AG10803 (cell line): Measurements from ENCODE around the gene SLC5A6.
"Not testable (repeated sequence)": the region's sequence is repeated elsewhere in the genome, so short reads cannot be mapped to it uniquely, and the experiment has no call there.

ENCODE experiments used
- DNase-seq: peaks from one replicate; pipeline ENCODE4 v3.0.0; 2010; ENCODE audit warnings: low read depth
- H3K4me3 ChIP-seq: 2 replicates; pipeline ENCODE4 v1.5.1; 2011; ENCODE audit warnings: mild to moderate bottlenecking, low read length, control low read depth
- CTCF ChIP-seq: conservative IDR thresholded peaks from 2 replicates; pipeline ENCODE4 v1.5.1; 2011; ENCODE audit warnings: mild to moderate bottlenecking, low read length, control low read depth, inconsistent platforms

The SLC5A6 gene

DNA sequence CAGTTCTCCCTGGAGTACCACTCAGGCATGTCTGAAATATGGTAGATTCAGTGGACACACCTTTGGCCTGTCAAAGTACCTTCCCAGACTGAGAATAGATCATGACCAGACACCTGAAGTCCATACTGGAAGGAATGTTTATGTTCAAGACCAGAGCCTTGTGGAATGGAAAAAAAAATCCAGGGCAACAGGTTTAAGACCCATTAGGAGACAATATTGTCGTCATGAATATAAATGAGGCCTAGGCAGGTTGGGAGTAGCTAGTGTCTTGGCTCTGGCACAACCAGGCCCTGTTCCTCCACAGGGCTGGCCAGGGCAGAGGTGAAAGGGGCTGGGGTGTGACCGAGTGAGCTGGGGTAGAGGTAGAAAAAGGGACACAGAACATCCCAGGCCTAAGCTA, 13.4 kb downstream of the SLC5A6 start:
- H3K4me3 ChIP-seq = no peak overlapping the region
- no peak for DNase-seq
- no peak for TF ChIP-seq CTCF

- DNase-seq, H3K4me3 ChIP-seq: not testable (repeated sequence)
Measured at GRCh38 chr2:27198068-27198467, 14.0 kb downstream of the SLC5A6 start.

DNA sequence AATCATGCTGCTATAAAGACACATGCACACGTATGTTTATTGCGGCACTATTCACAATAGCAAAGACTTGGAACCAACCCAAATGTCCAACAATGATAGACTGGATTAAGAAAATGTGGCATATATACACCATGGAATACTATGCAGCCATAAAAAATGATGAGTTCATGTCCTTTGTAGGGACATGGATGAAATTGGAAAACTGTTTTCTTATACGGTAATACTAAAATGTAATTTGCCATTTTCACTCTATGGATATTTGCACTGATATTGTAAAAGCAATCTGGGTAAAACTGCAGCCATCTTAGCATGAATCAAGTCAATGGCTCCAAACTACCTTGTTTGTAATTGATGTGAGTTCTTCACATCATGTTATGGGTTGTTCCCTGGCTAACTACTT, 16.3 kb downstream of the SLC5A6 start:
- not testable (repeated sequence) for H3K4me3 ChIP-seq, DNase-seq

DNA sequence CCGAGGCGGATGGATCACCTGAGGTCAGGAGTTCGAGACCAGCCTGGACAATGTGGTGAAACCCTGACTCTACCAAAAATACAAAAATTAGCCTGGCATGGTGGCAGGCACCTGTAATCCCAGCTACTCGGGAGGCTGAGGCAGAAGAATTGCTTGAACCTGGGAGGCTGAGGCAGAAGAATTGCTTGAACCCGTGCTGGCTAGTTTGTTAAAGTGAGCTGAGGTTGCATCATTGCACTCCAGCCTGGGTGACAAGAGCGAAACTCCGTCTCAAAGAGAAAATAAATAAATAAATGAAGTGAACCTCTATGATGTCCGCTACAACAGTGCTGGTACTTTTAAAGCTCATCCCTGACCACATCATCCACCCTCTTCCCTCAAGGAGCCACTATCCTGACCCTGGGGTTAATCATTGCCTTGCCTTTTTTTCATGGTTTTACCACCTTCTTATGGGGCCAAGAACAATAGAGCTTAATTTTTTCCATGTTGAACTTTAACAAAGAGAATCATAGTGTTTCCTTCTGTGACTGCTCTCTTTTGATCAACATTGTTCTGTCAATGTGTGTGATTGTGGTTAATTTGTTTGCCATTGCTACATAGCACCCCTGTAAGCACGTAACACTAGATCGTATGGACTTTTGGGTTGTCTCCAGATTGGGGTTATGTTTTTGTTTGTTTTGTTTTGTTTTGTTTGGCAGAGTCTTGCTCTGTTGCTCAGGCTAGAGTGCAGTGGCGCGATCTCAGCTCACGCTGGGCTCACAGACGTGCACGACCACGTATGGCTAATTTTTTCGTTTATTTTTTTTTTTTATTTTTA, 17.3 kb downstream of the SLC5A6 start:
- H3K4me3 ChIP-seq = no peak overlapping the region
- DNase-seq = peak; percentile 44
- TF ChIP-seq CTCF = no peak

- no peak overlapping the region for H3K4me3 ChIP-seq
- peak; percentile 91 for TF ChIP-seq CTCF
- DNase-seq = peak; percentile 72
Measured at GRCh38 chr2:27191070-27191829, 20.8 kb downstream of the SLC5A6 start.

GRCh38 chr2:27189989-27190388, 22.1 kb downstream of the SLC5A6 start:
- H3K4me3 ChIP-seq = no peak overlapping the region
- no peak for TF ChIP-seq CTCF
- DNase-seq = no peak

DNA sequence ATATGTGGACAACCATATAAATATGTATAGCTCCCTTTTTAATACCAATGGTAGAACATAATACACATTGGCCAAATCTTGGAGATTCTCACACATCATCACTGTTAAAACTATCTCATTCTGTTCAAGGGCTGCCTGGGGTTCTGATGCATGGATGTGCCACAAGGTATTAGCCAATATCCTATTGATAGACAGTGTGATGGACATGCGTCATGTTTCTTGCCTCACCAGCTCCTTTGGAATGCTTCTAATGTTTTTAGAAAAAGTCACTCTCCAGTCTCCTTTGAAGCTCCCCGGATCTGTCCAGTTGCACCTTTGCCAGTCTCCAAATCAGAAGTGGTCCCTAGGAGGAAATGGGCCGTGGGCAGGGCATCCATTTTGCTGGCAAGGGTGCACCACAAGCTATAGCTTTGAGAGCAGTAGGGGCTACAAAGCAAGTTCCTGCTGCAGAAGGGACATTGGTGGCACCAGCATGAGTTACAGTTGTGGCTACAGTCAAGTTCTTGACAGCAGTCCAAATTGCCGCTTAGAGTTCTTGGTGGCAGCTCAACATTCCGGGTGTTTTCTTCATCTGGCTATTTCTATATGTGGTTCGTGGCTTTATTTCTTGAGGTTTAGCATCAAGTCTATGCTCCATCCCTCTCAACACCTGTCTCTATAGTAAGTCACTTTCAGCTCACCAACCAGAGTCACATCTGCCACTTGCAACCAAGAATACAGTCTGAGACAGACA, 25.3 kb downstream of the SLC5A6 start:
- no peak for TF ChIP-seq CTCF
- DNase-seq = peak; percentile 33

More for the DNA sequence above, 25.3 kb downstream of the SLC5A6 start:
- no peak overlapping the region for H3K4me3 ChIP-seq
